Measurements from ENCODE around the gene GAPDHS. TPM values are rescaled to one million over a fixed set of nuclear protein-coding genes. Genes with fewer than 3 reads are reported as not detected.

GAPDHS gene
- total and polyA plus RNA-seq, 12 donors, result not detected

GRCh38 chr19:35563207-35563829 lies 30.1 kb downstream of the GAPDHS start, which contains the start of gene ATP4A:
ATP4A (minus strand) TSS chr19:35563658; CDS start chr19:35563629, 29 bp downstream.
- no peaks in the 10 kb centered on the region for H3K27me3 ChIP-seq
- 76 to 80% (median 80%) methylated on average over 9 to 15 of the region's 15 CpGs for WGBS, 4 donors
- H3K9me3 ChIP-seq (replicated peaks in 1 of 3), result no peaks in the 10 kb centered on the region
- intact Hi-C loops (cut with DNase I), result no loop called here
- TF ChIP-seq, protein P1, sequence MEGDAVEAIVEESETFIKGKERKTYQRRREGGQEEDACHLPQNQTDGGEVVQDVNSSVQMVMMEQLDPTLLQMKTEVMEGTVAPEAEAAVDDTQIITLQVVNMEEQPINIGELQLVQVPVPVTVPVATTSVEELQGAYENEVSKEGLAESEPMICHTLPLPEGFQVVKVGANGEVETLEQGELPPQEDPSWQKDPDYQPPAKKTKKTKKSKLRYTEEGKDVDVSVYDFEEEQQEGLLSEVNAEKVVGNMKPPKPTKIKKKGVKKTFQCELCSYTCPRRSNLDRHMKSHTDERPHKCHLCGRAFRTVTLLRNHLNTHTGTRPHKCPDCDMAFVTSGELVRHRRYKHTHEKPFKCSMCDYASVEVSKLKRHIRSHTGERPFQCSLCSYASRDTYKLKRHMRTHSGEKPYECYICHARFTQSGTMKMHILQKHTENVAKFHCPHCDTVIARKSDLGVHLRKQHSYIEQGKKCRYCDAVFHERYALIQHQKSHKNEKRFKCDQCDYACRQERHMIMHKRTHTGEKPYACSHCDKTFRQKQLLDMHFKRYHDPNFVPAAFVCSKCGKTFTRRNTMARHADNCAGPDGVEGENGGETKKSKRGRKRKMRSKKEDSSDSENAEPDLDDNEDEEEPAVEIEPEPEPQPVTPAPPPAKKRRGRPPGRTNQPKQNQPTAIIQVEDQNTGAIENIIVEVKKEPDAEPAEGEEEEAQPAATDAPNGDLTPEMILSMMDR (IDR thresholded peaks at IDR 0.05), result no peak
- no peak for TF ChIP-seq POLR2A (IDR thresholded peaks at IDR 0.05)
- no peak within 1 kb of the TSS for H3K27ac ChIP-seq
- no peaks in the 10 kb centered on the region for H3K36me3 ChIP-seq (replicated peaks in 1 of 2)
- peaks cover 2 to 7% of the 10 kb centered on the region in 2 donors for H3K4me1 ChIP-seq (replicated peaks in 1 of 2)
- peak in 2 of 7 donors; percentile 12 to 23 for DNase-seq
- H3K4me3 ChIP-seq, result no peak within 1 kb of the TSS

GRCh38 chr19:35565016-35565856 lies 32.0 kb downstream of the GAPDHS start:
- no peak for TF ChIP-seq POLR2A (IDR thresholded peaks at IDR 0.05)
- TF ChIP-seq, protein P1 (IDR thresholded peaks at IDR 0.05), result no peak
- intact Hi-C loops (cut with DNase I), result no loop called here
- H3K9me3 ChIP-seq (replicated peaks in 1 of 3), result no peaks in the 10 kb centered on the region
- no peaks in the 10 kb centered on the region for H3K27me3 ChIP-seq
- DNase-seq, result peak in 3 of 7 donors; percentile 40 to 60 (median 42)
- peaks cover 15 to 17% of the 10 kb centered on the region in 2 donors for H3K4me1 ChIP-seq (replicated peaks in 1 of 2)
- H3K4me3 ChIP-seq, result no peak overlapping the region
- no peaks in the 10 kb centered on the region for H3K36me3 ChIP-seq (replicated peaks in 1 of 2)
- 50 to 67% (median 53%) methylated on average over 10 to 12 of the region's 12 CpGs for WGBS, 4 donors
- H3K27ac ChIP-seq, result peak overlapping the region in 2 of 5 donors; percentile 5 to 40

- TF ChIP-seq POLR2A (IDR thresholded peaks at IDR 0.05), result no peak
- TF ChIP-seq, protein P1 (IDR thresholded peaks at IDR 0.05), result no peak
- Histone ChIP-seq H3K36me3 (replicated peaks in 1 of 2) (no peaks in the 10 kb centered on the region), H3K27me3 (no peaks in the 10 kb centered on the region), H3K9me3 (replicated peaks in 1 of 3) (no peaks in the 10 kb centered on the region), H3K4me3 (no peak overlapping the region), H3K4me1 (replicated peaks in 1 of 2) (peaks cover 15 to 19% of the 10 kb centered on the region in 2 donors), H3K27ac (no peak overlapping the region)
- WGBS, 4 donors, result 89 to 91% (median 90%) methylated on average over 6 to 7 of the region's 7 CpGs
- peak in 1 of 7 donors; percentile 12 for DNase-seq
- intact Hi-C loops (cut with DNase I), result no loop called here
Observed at GRCh38 chr19:35566738-35567137, 33.5 kb downstream of the GAPDHS start.

DNA sequence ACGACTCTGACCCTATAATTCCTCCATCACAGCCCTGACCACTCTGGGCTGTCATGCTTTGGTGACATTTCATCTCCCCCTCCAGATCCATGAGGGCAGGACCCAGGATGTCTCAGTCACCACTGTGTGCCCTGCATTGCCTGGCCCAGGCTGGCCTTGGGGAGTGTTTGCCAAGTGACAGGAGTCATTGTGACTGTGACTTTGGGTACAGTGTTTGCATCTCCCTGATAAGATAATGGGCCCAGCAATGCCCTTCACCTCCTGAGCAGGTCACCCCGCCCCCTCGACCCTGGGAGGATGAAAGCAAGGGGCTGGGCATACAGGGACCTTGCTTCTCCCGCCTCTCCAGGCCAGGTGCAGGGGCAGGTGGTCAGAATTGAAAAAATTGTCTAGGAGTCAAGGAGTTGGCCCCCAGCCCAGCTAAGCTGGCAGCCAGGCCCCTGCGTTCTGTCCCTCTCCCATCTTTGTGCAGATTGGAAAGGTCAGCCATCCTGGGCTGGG lies 36.1 kb downstream of the GAPDHS start:
- Histone ChIP-seq H3K36me3 (replicated peaks in 1 of 2) (no peaks in the 10 kb centered on the region), H3K4me1 (replicated peaks in 1 of 2) (peaks cover 15 to 19% of the 10 kb centered on the region in 2 donors), H3K27me3 (no peaks in the 10 kb centered on the region), H3K27ac (peak overlapping the region in 3 of 5 donors; percentile 26 to 84 (median 62)), H3K4me3 (no peak overlapping the region), H3K9me3 (replicated peaks in 1 of 3) (no peaks in the 10 kb centered on the region)
- intact Hi-C loops (cut with DNase I), result no loop called here
- DNase-seq, result peak; percentile 76 to 90 (median 86)
- no peak for TF ChIP-seq POLR2A (IDR thresholded peaks at IDR 0.05)
- TF ChIP-seq, protein P1 (IDR thresholded peaks at IDR 0.05), result no peak
- WGBS, 4 donors, result 27 to 42% (median 29%) methylated on average over 1 to 5 of the region's 5 CpGs
